ENCODE measurements around the gene CREB3L2.

CREB3L2 gene

GRCh38 chr7:137934941-137935883 lies 66.7 kb downstream of the CREB3L2 start:
- no peak for TF ChIP-seq CTCF (IDR thresholded peaks at IDR 0.05; ENCODE audit: low read depth, low read length)
- DNase-seq (ENCODE audit: extremely low read depth, low read depth) = no peak

- no peak for DNase-seq (ENCODE audit: extremely low read depth, low read depth)
- no peak for TF ChIP-seq CTCF (IDR thresholded peaks at IDR 0.05; ENCODE audit: low read depth, low read length)
These were observed 67.6 kb downstream of the CREB3L2 start for GRCh38 chr7:137934176-137934826.

- no peak for TF ChIP-seq CTCF (IDR thresholded peaks at IDR 0.05; ENCODE audit: low read depth, low read length)
- no peak for DNase-seq (ENCODE audit: extremely low read depth, low read depth)
These were observed 68.4 kb downstream of the CREB3L2 start for GRCh38 chr7:137933270-137934017.

GRCh38 chr7:137932881-137933269 lies 69.0 kb downstream of the CREB3L2 start:
- TF ChIP-seq CTCF (IDR thresholded peaks at IDR 0.05; ENCODE audit: low read depth, low read length) = no peak
- peak; percentile 80 for DNase-seq (ENCODE audit: extremely low read depth, low read depth)

GRCh38 chr7:137931823-137932222 lies 70.1 kb downstream of the CREB3L2 start:
- DNase-seq (ENCODE audit: extremely low read depth, low read depth) = no peak
- TF ChIP-seq CTCF (IDR thresholded peaks at IDR 0.05; ENCODE audit: low read depth, low read length) = no peak

GRCh38 chr7:137930581-137930980 lies 71.3 kb downstream of the CREB3L2 start:
- no peak for DNase-seq (ENCODE audit: extremely low read depth, low read depth)
- no peak for TF ChIP-seq CTCF (IDR thresholded peaks at IDR 0.05; ENCODE audit: low read depth, low read length)
